Measurements from ENCODE around the gene FAM177A1. TPM values are rescaled to one million over a fixed set of nuclear protein-coding genes. Genes with fewer than 3 reads are reported as not detected.
A peak's percentile ranks its signal among the peaks of the same experiment; 100 is the strongest.

Gene FAM177A1
- total and polyA plus RNA-seq, 2 of the 13 experiments (the other 11 are each of a cell fraction or from before 2014, with no cell fraction given), result 72.9 to 119 TPM

GRCh38 chr14:35078082-35078481 lies 32.0 kb downstream of the FAM177A1 start (continued):
- TF ChIP-seq, protein P1, sequence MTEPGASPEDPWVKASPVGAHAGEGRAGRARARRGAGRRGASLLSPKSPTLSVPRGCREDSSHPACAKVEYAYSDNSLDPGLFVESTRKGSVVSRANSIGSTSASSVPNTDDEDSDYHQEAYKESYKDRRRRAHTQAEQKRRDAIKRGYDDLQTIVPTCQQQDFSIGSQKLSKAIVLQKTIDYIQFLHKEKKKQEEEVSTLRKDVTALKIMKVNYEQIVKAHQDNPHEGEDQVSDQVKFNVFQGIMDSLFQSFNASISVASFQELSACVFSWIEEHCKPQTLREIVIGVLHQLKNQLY (CRISPR knock-in tag; IDR thresholded peaks at IDR 0.05), result no peak
- TF ChIP-seq ETV6 (CRISPR knock-in tag; conservative IDR thresholded peaks at IDR 0.05), result no peak
- no peak for TF ChIP-seq NFYC (CRISPR knock-in tag; IDR thresholded peaks at IDR 0.05)
- TF ChIP-seq FOXA1 (IDR thresholded peaks at IDR 0.05), result no peak
- TF ChIP-seq FOXA1 (CRISPR knock-in tag; IDR thresholded peaks at IDR 0.05), result no peak
- no peak for TF ChIP-seq HOXD1 (CRISPR knock-in tag; IDR thresholded peaks at IDR 0.05)
- no peak for TF ChIP-seq SMAD9 (CRISPR knock-in tag; IDR thresholded peaks at IDR 0.05)
- TF ChIP-seq ZNF747 (CRISPR knock-in tag; IDR thresholded peaks at IDR 0.05; ENCODE audit: borderline replicate concordance), result no peak
- TF ChIP-seq GATAD1 (CRISPR knock-in tag; IDR thresholded peaks at IDR 0.05), result no peak
- TF ChIP-seq ZGPAT (CRISPR knock-in tag; IDR thresholded peaks at IDR 0.05), result peak; percentile 27; the same call in 1 of the 2 replicates
- 0 out of 2 replicates have a peak, but pooled peaks have one; percentile 31 for TF ChIP-seq ZSCAN25 (CRISPR knock-in tag; IDR thresholded peaks at IDR 0.05)
- TF ChIP-seq SOX6 (IDR thresholded peaks at IDR 0.05), result no peak
- peak; percentile 27; the same call in 1 of the 2 replicates for TF ChIP-seq SOX6 (CRISPR knock-in tag; IDR thresholded peaks at IDR 0.05)
- TF ChIP-seq, protein P2, sequence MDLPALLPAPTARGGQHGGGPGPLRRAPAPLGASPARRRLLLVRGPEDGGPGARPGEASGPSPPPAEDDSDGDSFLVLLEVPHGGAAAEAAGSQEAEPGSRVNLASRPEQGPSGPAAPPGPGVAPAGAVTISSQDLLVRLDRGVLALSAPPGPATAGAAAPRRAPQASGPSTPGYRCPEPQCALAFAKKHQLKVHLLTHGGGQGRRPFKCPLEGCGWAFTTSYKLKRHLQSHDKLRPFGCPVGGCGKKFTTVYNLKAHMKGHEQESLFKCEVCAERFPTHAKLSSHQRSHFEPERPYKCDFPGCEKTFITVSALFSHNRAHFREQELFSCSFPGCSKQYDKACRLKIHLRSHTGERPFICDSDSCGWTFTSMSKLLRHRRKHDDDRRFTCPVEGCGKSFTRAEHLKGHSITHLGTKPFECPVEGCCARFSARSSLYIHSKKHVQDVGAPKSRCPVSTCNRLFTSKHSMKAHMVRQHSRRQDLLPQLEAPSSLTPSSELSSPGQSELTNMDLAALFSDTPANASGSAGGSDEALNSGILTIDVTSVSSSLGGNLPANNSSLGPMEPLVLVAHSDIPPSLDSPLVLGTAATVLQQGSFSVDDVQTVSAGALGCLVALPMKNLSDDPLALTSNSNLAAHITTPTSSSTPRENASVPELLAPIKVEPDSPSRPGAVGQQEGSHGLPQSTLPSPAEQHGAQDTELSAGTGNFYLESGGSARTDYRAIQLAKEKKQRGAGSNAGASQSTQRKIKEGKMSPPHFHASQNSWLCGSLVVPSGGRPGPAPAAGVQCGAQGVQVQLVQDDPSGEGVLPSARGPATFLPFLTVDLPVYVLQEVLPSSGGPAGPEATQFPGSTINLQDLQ (CRISPR knock-in tag; IDR thresholded peaks at IDR 0.05), result no peak
- no peak for TF ChIP-seq TAF1 (CRISPR knock-in tag; IDR thresholded peaks at IDR 0.05)
- peak; percentile 72; the same call in 1 of the 2 replicates for TF ChIP-seq ESRRA (CRISPR knock-in tag; IDR thresholded peaks at IDR 0.05; ENCODE audit: low read depth)
- no peak for TF ChIP-seq ZNF484 (CRISPR knock-in tag; IDR thresholded peaks at IDR 0.05; ENCODE audit: borderline replicate concordance, low read depth)
- no peak for TF ChIP-seq CHCHD3 (CRISPR knock-in tag; IDR thresholded peaks at IDR 0.05)
- TF ChIP-seq ZNF674 (CRISPR knock-in tag; IDR thresholded peaks at IDR 0.05; ENCODE audit: low read depth), result no peak
- no peak for TF ChIP-seq HNRNPK (IDR thresholded peaks at IDR 0.05; ENCODE audit: low read depth, low read length, poor library complexity, severe bottlenecking)
- TF ChIP-seq, protein P3, sequence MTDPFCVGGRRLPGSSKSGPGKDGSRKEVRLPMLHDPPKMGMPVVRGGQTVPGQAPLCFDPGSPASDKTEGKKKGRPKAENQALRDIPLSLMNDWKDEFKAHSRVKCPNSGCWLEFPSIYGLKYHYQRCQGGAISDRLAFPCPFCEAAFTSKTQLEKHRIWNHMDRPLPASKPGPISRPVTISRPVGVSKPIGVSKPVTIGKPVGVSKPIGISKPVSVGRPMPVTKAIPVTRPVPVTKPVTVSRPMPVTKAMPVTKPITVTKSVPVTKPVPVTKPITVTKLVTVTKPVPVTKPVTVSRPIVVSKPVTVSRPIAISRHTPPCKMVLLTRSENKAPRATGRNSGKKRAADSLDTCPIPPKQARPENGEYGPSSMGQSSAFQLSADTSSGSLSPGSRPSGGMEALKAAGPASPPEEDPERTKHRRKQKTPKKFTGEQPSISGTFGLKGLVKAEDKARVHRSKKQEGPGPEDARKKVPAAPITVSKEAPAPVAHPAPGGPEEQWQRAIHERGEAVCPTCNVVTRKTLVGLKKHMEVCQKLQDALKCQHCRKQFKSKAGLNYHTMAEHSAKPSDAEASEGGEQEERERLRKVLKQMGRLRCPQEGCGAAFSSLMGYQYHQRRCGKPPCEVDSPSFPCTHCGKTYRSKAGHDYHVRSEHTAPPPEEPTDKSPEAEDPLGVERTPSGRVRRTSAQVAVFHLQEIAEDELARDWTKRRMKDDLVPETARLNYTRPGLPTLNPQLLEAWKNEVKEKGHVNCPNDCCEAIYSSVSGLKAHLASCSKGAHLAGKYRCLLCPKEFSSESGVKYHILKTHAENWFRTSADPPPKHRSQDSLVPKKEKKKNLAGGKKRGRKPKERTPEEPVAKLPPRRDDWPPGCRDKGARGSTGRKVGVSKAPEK (CRISPR knock-in tag; IDR thresholded peaks at IDR 0.05; ENCODE audit: borderline replicate concordance), result no peak
- TF ChIP-seq ZNF746 (CRISPR knock-in tag; IDR thresholded peaks at IDR 0.05), result no peak
- TF ChIP-seq KLF13 (CRISPR knock-in tag; IDR thresholded peaks at IDR 0.05), result no peak
- TF ChIP-seq TFE3 (CRISPR knock-in tag; IDR thresholded peaks at IDR 0.05), result no peak
